WTC11 (cell line): ENCODE results near the gene NCK1. TPM values are rescaled to one million over a fixed set of nuclear protein-coding genes. Genes with fewer than 3 reads are reported as not detected.

Experiments used
- ATAC-seq: fragments of 200-7000 bp; cut with Tn5 transposase; 2 replicates; pipeline ENCODE4 v1.10.0; 2021; ENCODE audit warnings: mild to moderate bottlenecking, moderate library complexity
- CTCF ChIA-PET: fragments of 300-600 bp; sonication (Branson Sonifier 250); formaldehyde crosslinking; loops from one replicate; lab custom pipeline; 2021; ENCODE audit warnings: antibody characterized with exemption; lab: Charles Lee
- POLR2A ChIA-PET: fragments of 350-600 bp; sonication (Branson Sonifier 250); formaldehyde crosslinking; loops from one replicate; lab custom pipeline; 2021; ENCODE audit warnings: antibody characterized with exemption; lab: Charles Lee
- DNase-seq: peaks from one replicate; pipeline ENCODE4 v3.0.0; 2021; ENCODE audit warnings: low spot score
- H3K27ac Mint-ChIP-seq: 2 replicates; pipeline ENCODE4 v1.8.0; 2021; ENCODE audit warnings: mixed read lengths
- H3K27me3 Mint-ChIP-seq: 2 replicates; pipeline ENCODE4 v1.8.0; 2021; ENCODE audit warnings: low read depth, mild to moderate bottlenecking, moderate library complexity, mixed read lengths
- H3K36me3 Mint-ChIP-seq: 2 replicates; pipeline ENCODE4 v1.8.0; 2021; ENCODE audit warnings: mixed read lengths
- H3K4me1 Mint-ChIP-seq: 2 replicates; pipeline ENCODE4 v1.8.0; 2022; ENCODE audit warnings: mixed read lengths
- H3K4me3 Mint-ChIP-seq: 2 replicates; pipeline ENCODE4 v1.8.0; 2021; ENCODE audit warnings: mild to moderate bottlenecking, moderate library complexity, mixed read lengths
- H3K9me3 Mint-ChIP-seq: 2 replicates; pipeline ENCODE4 v1.8.0; 2021; ENCODE audit warnings: mixed read lengths
- ATF3 ChIP-seq: sonication (generic); formaldehyde crosslinking; conservative IDR thresholded peaks from 2 replicates; pipeline ENCODE4 v1.8.1; 2022; ENCODE audit warnings: mild to moderate bottlenecking, missing genetic modification reagents
- E2F4 ChIP-seq: sonication (generic); formaldehyde crosslinking; IDR thresholded peaks from 2 replicates; pipeline ENCODE4 v1.8.1; 2022; ENCODE audit warnings: low read depth, mild to moderate bottlenecking, moderate library complexity, missing genetic modification reagents, borderline replicate concordance
- ELF4 ChIP-seq: sonication (generic); formaldehyde crosslinking; IDR thresholded peaks from 2 replicates; pipeline ENCODE4 v1.8.1; 2022; ENCODE audit warnings: low read depth, mild to moderate bottlenecking, moderate library complexity, missing genetic modification reagents
- MXD4 ChIP-seq: fragments of 250-450 bp; sonication (Bioruptor Pico); IDR thresholded peaks from 2 replicates; pipeline ENCODE4 v1.8.0; 2021; ENCODE audit warnings: mild to moderate bottlenecking, moderate library complexity, borderline replicate concordance
- MYBL2 ChIP-seq: sonication (generic); formaldehyde crosslinking; IDR thresholded peaks from 2 replicates; pipeline ENCODE4 v1.8.1; 2023; ENCODE audit warnings: mild to moderate bottlenecking, moderate library complexity, missing genetic modification reagents
- NFYB ChIP-seq: sonication (generic); formaldehyde crosslinking; conservative IDR thresholded peaks from 2 replicates; pipeline ENCODE4 v1.8.0; 2022; ENCODE audit warnings: low read depth, missing genetic modification reagents
- NR1H2 ChIP-seq: sonication (generic); formaldehyde crosslinking; IDR thresholded peaks from 2 replicates; pipeline ENCODE4 v1.9.0; 2021; ENCODE audit warnings: mild to moderate bottlenecking, moderate library complexity, missing genetic modification reagents
- PRDM15 ChIP-seq: sonication (generic); formaldehyde crosslinking; IDR thresholded peaks from 2 replicates; pipeline ENCODE4 v1.8.0; 2022; ENCODE audit warnings: missing genetic modification reagents
- RORB ChIP-seq: fragments of 250-450 bp; sonication (Bioruptor Pico); IDR thresholded peaks from 2 replicates; pipeline ENCODE4 v1.9.0; 2021; ENCODE audit warnings: mild to moderate bottlenecking
- ZBTB21 ChIP-seq: sonication (generic); formaldehyde crosslinking; IDR thresholded peaks from 2 replicates; pipeline ENCODE4 v1.8.1; 2023; ENCODE audit warnings: mild to moderate bottlenecking, missing genetic modification reagents, borderline replicate concordance
- ZMAT4 ChIP-seq: fragments of 250-450 bp; sonication (Bioruptor Pico); IDR thresholded peaks from 2 replicates; pipeline ENCODE4 v1.9.0; 2021; ENCODE audit warnings: mild to moderate bottlenecking
- ZNF423 ChIP-seq: fragments of 250-450 bp; sonication (Bioruptor Pico); IDR thresholded peaks from 2 replicates; pipeline ENCODE4 v2.1.2; 2022; ENCODE audit warnings: mild to moderate bottlenecking, moderate library complexity
- ZNF425 ChIP-seq: fragments of 250-450 bp; sonication (Bioruptor Pico); conservative IDR thresholded peaks from 2 replicates; pipeline ENCODE4 v1.9.0; 2021; ENCODE audit warnings: mild to moderate bottlenecking
- total RNA-seq: library from RNA; stranded (reverse); gene quantifications from 3 replicates; pipeline ENCODE4 v1.2.3, GENCODE V29; 2021
- TF ChIP-seq, protein P1 (sequence below): fragments of 250-450 bp; sonication (Bioruptor Pico); IDR thresholded peaks from 2 replicates; pipeline ENCODE4 v1.9.0; 2021; ENCODE audit warnings: moderate library complexity, mild to moderate bottlenecking, inconsistent platforms, borderline replicate concordance
- TF ChIP-seq, protein P2 (sequence below): sonication (generic); formaldehyde crosslinking; IDR thresholded peaks from 2 replicates; pipeline ENCODE4 v1.8.1; 2022; ENCODE audit warnings: mild to moderate bottlenecking, missing genetic modification reagents, moderate library complexity, borderline replicate concordance
- TF ChIP-seq, protein P3 (sequence below): fragments of 250-450 bp; sonication (Bioruptor Pico); IDR thresholded peaks from 2 replicates; pipeline ENCODE4 v1.9.0; 2021; ENCODE audit warnings: mild to moderate bottlenecking
- TF ChIP-seq, protein P4 (sequence below): sonication (generic); formaldehyde crosslinking; IDR thresholded peaks from 2 replicates; pipeline ENCODE4 v1.8.0; 2023; ENCODE audit warnings: missing genetic modification reagents
- TF ChIP-seq, protein P5 (sequence below): sonication (generic); formaldehyde crosslinking; IDR thresholded peaks from 2 replicates; pipeline ENCODE4 v1.8.1; 2022; ENCODE audit warnings: mild to moderate bottlenecking, moderate library complexity, missing genetic modification reagents

NCK1 gene
- total RNA-seq, 1 experiment from 2014 or later = 28.9 TPM

- TF ChIP-seq, protein P1, sequence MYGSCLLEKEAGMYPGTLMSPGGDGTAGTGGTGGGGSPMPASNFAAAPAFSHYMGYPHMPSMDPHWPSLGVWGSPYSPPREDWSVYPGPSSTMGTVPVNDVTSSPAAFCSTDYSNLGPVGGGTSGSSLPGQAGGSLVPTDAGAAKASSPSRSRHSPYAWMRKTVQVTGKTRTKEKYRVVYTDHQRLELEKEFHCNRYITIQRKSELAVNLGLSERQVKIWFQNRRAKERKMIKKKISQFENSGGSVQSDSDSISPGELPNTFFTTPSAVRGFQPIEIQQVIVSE = no peak
- TF ChIP-seq E2F4 (CRISPR knock-in tag) (no peak), ZMAT4 (CRISPR knock-in tag) (no peak), ZBTB21 (CRISPR knock-in tag) (no peak), PRDM15 (no peak)
- TF ChIP-seq, all 79 proteins: peak for 0
Observed at GRCh38 chr3:136920904-136921611, 59.0 kb downstream of the NCK1 start (continued).

DNA sequence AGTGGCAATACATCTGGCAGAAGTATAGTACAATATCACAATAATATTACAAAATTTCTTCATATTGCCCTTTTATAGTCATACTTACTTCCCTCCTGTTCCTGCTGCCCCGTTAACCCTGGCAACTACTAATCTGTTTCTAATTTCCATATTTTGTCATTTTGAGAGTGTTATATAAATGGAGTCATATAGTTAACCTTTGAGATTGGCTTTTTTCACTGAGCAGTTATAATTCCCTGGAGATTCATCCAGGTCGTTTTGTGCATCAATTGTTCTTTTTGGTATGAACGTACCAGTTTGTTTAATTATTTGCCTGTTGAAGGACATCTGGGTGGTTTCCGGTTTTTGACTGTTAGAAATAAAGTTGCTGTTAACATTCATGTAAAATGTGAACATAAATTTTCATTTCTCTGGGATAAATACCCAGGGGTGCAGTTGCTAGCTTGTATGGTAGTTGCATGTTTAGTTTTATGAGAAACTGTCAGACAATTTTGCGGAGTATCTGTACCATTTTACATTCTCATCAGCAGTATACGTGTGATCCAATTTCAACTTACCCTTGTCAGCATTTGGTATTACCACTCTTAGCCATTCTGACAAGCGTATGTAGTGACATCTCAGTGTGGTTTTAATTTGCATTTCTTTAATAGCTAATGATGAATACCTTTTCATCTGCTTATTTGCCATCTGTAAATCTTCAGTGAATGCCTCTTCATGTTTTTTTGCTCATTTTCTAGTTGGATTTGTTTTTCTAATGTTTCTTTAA, 63.6 kb downstream of the NCK1 start:
- ChIA-PET CTCF (no interaction called here), POLR2A (interaction anchor here (0.6 kb wide), 1 partner anchor 82 kb away, joined by 5 read pairs; no protein-coding TSS in a partner anchor)
- TF ChIP-seq ELF4 (CRISPR knock-in tag) = no peak
- TF ChIP-seq, protein P2, sequence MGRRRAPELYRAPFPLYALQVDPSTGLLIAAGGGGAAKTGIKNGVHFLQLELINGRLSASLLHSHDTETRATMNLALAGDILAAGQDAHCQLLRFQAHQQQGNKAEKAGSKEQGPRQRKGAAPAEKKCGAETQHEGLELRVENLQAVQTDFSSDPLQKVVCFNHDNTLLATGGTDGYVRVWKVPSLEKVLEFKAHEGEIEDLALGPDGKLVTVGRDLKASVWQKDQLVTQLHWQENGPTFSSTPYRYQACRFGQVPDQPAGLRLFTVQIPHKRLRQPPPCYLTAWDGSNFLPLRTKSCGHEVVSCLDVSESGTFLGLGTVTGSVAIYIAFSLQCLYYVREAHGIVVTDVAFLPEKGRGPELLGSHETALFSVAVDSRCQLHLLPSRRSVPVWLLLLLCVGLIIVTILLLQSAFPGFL (CRISPR knock-in tag) = no peak
- TF ChIP-seq ATF3 (CRISPR knock-in tag) = no peak
- TF ChIP-seq MYBL2 (CRISPR knock-in tag) = no peak
- TF ChIP-seq, protein P3, sequence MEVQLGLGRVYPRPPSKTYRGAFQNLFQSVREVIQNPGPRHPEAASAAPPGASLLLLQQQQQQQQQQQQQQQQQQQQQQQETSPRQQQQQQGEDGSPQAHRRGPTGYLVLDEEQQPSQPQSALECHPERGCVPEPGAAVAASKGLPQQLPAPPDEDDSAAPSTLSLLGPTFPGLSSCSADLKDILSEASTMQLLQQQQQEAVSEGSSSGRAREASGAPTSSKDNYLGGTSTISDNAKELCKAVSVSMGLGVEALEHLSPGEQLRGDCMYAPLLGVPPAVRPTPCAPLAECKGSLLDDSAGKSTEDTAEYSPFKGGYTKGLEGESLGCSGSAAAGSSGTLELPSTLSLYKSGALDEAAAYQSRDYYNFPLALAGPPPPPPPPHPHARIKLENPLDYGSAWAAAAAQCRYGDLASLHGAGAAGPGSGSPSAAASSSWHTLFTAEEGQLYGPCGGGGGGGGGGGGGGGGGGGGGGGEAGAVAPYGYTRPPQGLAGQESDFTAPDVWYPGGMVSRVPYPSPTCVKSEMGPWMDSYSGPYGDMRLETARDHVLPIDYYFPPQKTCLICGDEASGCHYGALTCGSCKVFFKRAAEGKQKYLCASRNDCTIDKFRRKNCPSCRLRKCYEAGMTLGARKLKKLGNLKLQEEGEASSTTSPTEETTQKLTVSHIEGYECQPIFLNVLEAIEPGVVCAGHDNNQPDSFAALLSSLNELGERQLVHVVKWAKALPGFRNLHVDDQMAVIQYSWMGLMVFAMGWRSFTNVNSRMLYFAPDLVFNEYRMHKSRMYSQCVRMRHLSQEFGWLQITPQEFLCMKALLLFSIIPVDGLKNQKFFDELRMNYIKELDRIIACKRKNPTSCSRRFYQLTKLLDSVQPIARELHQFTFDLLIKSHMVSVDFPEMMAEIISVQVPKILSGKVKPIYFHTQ (CRISPR knock-in tag) = no peak
- TF ChIP-seq, protein P4, sequence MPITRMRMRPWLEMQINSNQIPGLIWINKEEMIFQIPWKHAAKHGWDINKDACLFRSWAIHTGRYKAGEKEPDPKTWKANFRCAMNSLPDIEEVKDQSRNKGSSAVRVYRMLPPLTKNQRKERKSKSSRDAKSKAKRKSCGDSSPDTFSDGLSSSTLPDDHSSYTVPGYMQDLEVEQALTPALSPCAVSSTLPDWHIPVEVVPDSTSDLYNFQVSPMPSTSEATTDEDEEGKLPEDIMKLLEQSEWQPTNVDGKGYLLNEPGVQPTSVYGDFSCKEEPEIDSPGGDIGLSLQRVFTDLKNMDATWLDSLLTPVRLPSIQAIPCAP (CRISPR knock-in tag) = no peak
- no peak for TF ChIP-seq RORB (CRISPR knock-in tag)
- no peak for TF ChIP-seq MXD4 (CRISPR knock-in tag)
- TF ChIP-seq ZNF423 (CRISPR knock-in tag) = no peak
- no peak for TF ChIP-seq ZNF425 (CRISPR knock-in tag)
- TF ChIP-seq, protein P5, sequence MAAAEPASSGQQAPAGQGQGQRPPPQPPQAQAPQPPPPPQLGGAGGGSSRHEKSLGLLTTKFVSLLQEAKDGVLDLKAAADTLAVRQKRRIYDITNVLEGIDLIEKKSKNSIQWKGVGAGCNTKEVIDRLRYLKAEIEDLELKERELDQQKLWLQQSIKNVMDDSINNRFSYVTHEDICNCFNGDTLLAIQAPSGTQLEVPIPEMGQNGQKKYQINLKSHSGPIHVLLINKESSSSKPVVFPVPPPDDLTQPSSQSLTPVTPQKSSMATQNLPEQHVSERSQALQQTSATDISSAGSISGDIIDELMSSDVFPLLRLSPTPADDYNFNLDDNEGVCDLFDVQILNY (CRISPR knock-in tag) = no peak
- no peak for TF ChIP-seq NR1H2 (CRISPR knock-in tag)
- TF ChIP-seq NFYB (CRISPR knock-in tag) = no peak

More for the DNA sequence above, 63.6 kb downstream of the NCK1 start:
- H3K36me3 Mint-ChIP-seq = peaks cover 6% of the 10 kb centered on the region; the same call in 1 of the 2 replicates
- no peaks in the 10 kb centered on the region for H3K27me3 Mint-ChIP-seq
- no peak for DNase-seq
- peaks cover 7% of the 10 kb centered on the region; the same call in 1 of the 2 replicates for H3K9me3 Mint-ChIP-seq
- H3K27ac Mint-ChIP-seq = no peak overlapping the region
- peaks cover 7% of the 10 kb centered on the region; the same call in 1 of the 2 replicates for H3K4me1 Mint-ChIP-seq
- no peak overlapping the region for H3K4me3 Mint-ChIP-seq
- no peak for ATAC-seq
